ENCODE data around the gene CLASP1. TPM values are rescaled to one million over a fixed set of nuclear protein-coding genes. Genes with fewer than 3 reads are reported as not detected.
A peak's percentile ranks its signal among the peaks of the same experiment; 100 is the strongest.

CLASP1 gene
- total and polyA plus RNA-seq, 2 experiments from 2014 or later, result 20.1 to 37.4 TPM

DNA sequence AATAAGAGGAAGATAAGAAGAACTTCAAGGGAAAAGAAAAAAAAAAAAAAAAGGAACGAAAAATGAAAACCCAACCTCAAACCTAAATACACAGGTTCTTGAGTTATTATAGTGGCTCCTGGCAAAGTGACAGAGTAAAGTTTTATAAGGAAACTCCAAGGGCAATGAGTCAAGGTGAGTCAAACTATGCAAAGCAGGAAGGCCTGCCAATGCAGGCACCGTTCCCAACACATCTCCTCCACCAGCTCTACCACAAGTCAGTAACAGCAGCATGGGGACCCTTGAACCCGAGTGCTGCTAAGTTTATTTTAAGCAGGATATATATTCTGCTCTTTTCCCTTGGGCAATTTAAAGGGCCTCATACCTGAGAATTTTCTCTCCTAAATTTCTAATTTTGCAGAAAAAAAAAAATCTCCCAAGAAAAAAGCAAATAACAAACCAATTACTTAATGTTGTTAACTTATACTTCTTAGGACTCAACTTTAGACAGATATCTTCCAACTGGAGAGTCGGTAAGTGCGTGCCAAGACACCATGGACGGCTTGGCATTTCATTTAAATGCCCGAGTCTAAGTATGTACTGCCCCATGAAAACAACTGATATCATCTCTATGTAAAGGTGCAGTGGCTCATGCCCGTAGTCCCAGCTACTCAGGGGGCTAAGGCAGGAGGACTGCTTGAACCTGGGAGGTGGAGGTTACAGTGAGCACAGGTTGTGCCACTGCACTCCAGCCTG, 288.5 kb downstream of the CLASP1 start:
- H3K4me1 ChIP-seq (ENCODE audit: insufficient read depth), result peaks cover 49% of the 10 kb centered on the region
- H3F3A ChIP-seq (ENCODE audit: insufficient read depth), result peaks cover 35% of the 10 kb centered on the region
- peak; percentile 97 for DNase-seq
- TF ChIP-seq EZH2phosphoT487 (IDR thresholded peaks at IDR 0.05; ENCODE audit: insufficient read depth, low read depth), result no peak
- TF ChIP-seq EZH2 (IDR thresholded peaks at IDR 0.05; ENCODE audit: insufficient read depth, poor library complexity, severe bottlenecking), result no peak
- H3K9me3 ChIP-seq (ENCODE audit: low read depth), result no peaks in the 10 kb centered on the region
- H3K4me2 ChIP-seq (ENCODE audit: unreplicated experiment), result peak overlapping the region; percentile 27
- no peak overlapping the region for H3K9ac ChIP-seq
- H3K27me3 ChIP-seq (replicated peaks; ENCODE audit: insufficient read depth), result no peaks in the 10 kb centered on the region
- peaks cover 13% of the 10 kb centered on the region; the same call in 1 of the 2 replicates for H3K36me3 ChIP-seq (ENCODE audit: low read depth)
- no peaks in the 10 kb centered on the region for H4K20me1 ChIP-seq (ENCODE audit: insufficient read depth)
- 67 to 70% methylated on average over 8 of the region's 8 CpGs for WGBS, 2 experiments (ENCODE audit: low coverage in 1 of 2, low lambda C conversion rate in 2 of 2, missing lambda C conversion rate in 2 of 2)
- peak overlapping the region; percentile 43 for H3K27ac ChIP-seq
- H3K4me3 ChIP-seq, result no peak overlapping the region
- no peaks in the 10 kb centered on the region for H3K79me2 ChIP-seq (ENCODE audit: insufficient read depth)
- H2AFZ ChIP-seq, result no peak overlapping the region
- H3K9me2 ChIP-seq (ENCODE audit: insufficient read depth), result no peaks in the 10 kb centered on the region
- in situ Hi-C loops (cut with MboI), result loop anchor here (25.0 kb wide), 1 partner anchor 673 kb away; no protein-coding TSS in a partner anchor

DNA sequence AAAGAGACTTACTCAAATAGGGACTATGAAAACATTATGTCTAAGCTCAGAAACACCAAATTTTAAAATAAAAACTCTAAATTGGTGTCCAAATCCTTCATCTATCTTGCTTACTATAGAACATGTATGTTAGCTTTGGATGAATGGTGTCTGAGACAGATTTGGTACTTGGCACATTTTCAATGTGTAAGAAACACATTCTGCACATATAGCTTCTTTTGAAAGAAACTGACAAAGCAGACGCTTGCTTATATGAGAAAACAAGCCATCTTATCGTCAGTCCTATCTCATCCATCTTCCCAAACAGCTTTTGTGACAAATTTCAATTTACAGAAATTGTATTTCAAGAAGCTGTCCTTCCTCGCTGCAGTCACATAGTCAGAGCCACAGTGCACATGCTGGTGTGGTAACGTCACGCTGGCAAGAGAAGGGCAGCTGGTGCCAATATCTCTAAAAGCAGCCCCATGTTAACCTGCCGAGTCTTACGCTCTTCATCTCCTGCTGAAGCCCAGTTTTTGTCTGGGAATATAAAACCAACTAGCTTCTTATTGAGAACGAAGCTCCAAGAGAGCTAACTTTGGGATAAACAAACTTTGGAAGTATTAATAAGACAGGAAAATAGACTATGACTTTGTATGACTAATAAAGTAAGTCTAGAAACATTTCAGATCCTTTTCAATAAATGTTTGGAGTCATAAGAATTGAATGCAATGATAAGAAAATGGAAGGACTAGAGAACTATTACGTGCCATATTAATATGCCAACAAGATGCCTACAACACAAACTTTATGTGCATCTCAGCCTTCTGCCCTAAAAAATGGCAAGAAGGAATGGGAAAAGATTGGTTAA, 289.3 kb downstream of the CLASP1 start:
- no peaks in the 10 kb centered on the region for H4K20me1 ChIP-seq (ENCODE audit: insufficient read depth)
- H3K27ac ChIP-seq, result peak overlapping the region; percentile 43
- H3K27me3 ChIP-seq (replicated peaks; ENCODE audit: insufficient read depth), result no peaks in the 10 kb centered on the region
- peak overlapping the region; percentile 22 for H3K4me2 ChIP-seq (ENCODE audit: unreplicated experiment)
- peaks cover 49% of the 10 kb centered on the region for H3K4me1 ChIP-seq (ENCODE audit: insufficient read depth)
- 90% methylated on average over 9 of the region's 9 CpGs for WGBS, 2 experiments (ENCODE audit: low coverage in 1 of 2, low lambda C conversion rate in 2 of 2, missing lambda C conversion rate in 2 of 2)
- H3K79me2 ChIP-seq (ENCODE audit: insufficient read depth), result no peaks in the 10 kb centered on the region
- no peak overlapping the region for H3K4me3 ChIP-seq
- no peaks in the 10 kb centered on the region for H3K9me3 ChIP-seq (ENCODE audit: low read depth)
- H3K9me2 ChIP-seq (ENCODE audit: insufficient read depth), result no peaks in the 10 kb centered on the region
- DNase-seq, result no peak
- H3K36me3 ChIP-seq (ENCODE audit: low read depth), result peaks cover 16% of the 10 kb centered on the region; the same call in 1 of the 2 replicates
- no peak overlapping the region for H2AFZ ChIP-seq
- in situ Hi-C loops (cut with MboI), result loop anchor here (25.0 kb wide), 1 partner anchor 673 kb away; no protein-coding TSS in a partner anchor
- peaks cover 30% of the 10 kb centered on the region for H3F3A ChIP-seq (ENCODE audit: insufficient read depth)
- no peak overlapping the region for H3K9ac ChIP-seq
- TF ChIP-seq EZH2phosphoT487 (IDR thresholded peaks at IDR 0.05; ENCODE audit: insufficient read depth, low read depth), result no peak
- TF ChIP-seq EZH2 (IDR thresholded peaks at IDR 0.05; ENCODE audit: insufficient read depth, poor library complexity, severe bottlenecking), result no peak

- in situ Hi-C loops (cut with MboI), result loop anchor here (25.0 kb wide), 1 partner anchor 672 kb away; no protein-coding TSS in a partner anchor
These were observed 290.1 kb downstream of the CLASP1 start for GRCh38 chr2:121359170-121359569.

DNA sequence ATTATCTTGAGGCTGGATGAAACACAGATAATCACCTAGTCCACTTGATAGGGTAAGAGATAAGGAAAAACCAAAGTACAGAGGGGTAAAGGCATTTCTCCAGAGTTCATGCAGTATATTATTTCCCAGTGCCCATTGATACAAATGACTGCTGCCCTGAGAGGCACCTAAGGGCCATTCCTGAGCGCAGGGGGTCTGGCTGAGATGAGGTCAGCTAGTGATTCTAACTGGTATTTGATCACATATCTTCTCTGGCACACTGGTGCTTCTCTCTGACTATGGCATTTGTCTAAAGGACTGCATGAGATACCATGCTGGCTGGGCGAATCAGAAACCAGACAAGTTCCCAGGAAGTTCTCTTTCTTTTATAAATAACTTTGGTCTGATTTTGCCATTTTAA, 291.0 kb downstream of the CLASP1 start:
- DNase-seq, result no peak
- Histone ChIP-seq H3K27ac (no peak overlapping the region), H2AFZ (no peak overlapping the region), H3K36me3 (ENCODE audit: low read depth) (peaks cover 22% of the 10 kb centered on the region; the same call in 1 of the 2 replicates), H3K4me1 (ENCODE audit: insufficient read depth) (peaks cover 34% of the 10 kb centered on the region), H3K9me3 (ENCODE audit: low read depth) (no peaks in the 10 kb centered on the region), H3K79me2 (ENCODE audit: insufficient read depth) (no peaks in the 10 kb centered on the region), H4K20me1 (ENCODE audit: insufficient read depth) (no peaks in the 10 kb centered on the region), H3K27me3 (replicated peaks; ENCODE audit: insufficient read depth) (no peaks in the 10 kb centered on the region), H3K9ac (no peak overlapping the region), H3F3A (ENCODE audit: insufficient read depth) (peaks cover 21% of the 10 kb centered on the region), H3K9me2 (ENCODE audit: insufficient read depth) (no peaks in the 10 kb centered on the region), H3K4me3 (no peak overlapping the region), H3K4me2 (ENCODE audit: unreplicated experiment) (no peak overlapping the region)
- TF ChIP-seq EZH2phosphoT487 (IDR thresholded peaks at IDR 0.05; ENCODE audit: insufficient read depth, low read depth) (no peak), EZH2 (IDR thresholded peaks at IDR 0.05; ENCODE audit: insufficient read depth, poor library complexity, severe bottlenecking) (no peak)
- 93 to 97% methylated on average over 2 of the region's 2 CpGs for WGBS, 2 experiments (ENCODE audit: low coverage in 1 of 2, low lambda C conversion rate in 2 of 2, missing lambda C conversion rate in 2 of 2)
- in situ Hi-C loops (cut with MboI), result loop anchor here (25.0 kb wide), 1 partner anchor 671 kb away; no protein-coding TSS in a partner anchor

More at GRCh38 chr2:121359170-121359569, 290.1 kb downstream of the CLASP1 start:
- Histone ChIP-seq H4K20me1 (ENCODE audit: insufficient read depth) (no peaks in the 10 kb centered on the region), H3K4me2 (ENCODE audit: unreplicated experiment) (no peak overlapping the region), H3K27ac (no peak overlapping the region), H3K4me3 (no peak overlapping the region), H3K9me2 (ENCODE audit: insufficient read depth) (no peaks in the 10 kb centered on the region), H3F3A (ENCODE audit: insufficient read depth) (peaks cover 23% of the 10 kb centered on the region), H2AFZ (no peak overlapping the region), H3K4me1 (ENCODE audit: insufficient read depth) (peaks cover 42% of the 10 kb centered on the region), H3K9me3 (ENCODE audit: low read depth) (no peaks in the 10 kb centered on the region), H3K9ac (no peak overlapping the region), H3K79me2 (ENCODE audit: insufficient read depth) (no peaks in the 10 kb centered on the region), H3K36me3 (ENCODE audit: low read depth) (peaks cover 19% of the 10 kb centered on the region; the same call in 1 of the 2 replicates), H3K27me3 (replicated peaks; ENCODE audit: insufficient read depth) (no peaks in the 10 kb centered on the region)
- no peak for DNase-seq
- WGBS, 2 experiments (ENCODE audit: low coverage in 1 of 2, low lambda C conversion rate in 2 of 2, missing lambda C conversion rate in 2 of 2), result 96 to 100% methylated on average over 1 of the region's 1 CpG
- no peak for TF ChIP-seq EZH2phosphoT487 (IDR thresholded peaks at IDR 0.05; ENCODE audit: insufficient read depth, low read depth)
- no peak for TF ChIP-seq EZH2 (IDR thresholded peaks at IDR 0.05; ENCODE audit: insufficient read depth, poor library complexity, severe bottlenecking)

All from GM23248 (cell line).